CD4-positive, alpha-beta T cell (primary cell): ENCODE data around the gene ARHGAP26. TPM values are rescaled to one million over a fixed set of nuclear protein-coding genes. Genes with fewer than 3 reads are reported as not detected.

Experiments
- ATAC-seq: fragments of 200-7000 bp; cut with Tn5 transposase; one replicate; pipeline ENCODE4 v1.10.0; 2022; ENCODE audit warnings: mild to moderate bottlenecking; ENCODE audit not compliant: poor library complexity
- CTCF ChIA-PET: fragments of 350-600 bp; sonication (Branson Sonifier 250); formaldehyde crosslinking; loops from one replicate; lab custom pipeline; 2021; ENCODE audit warnings: antibody characterized with exemption, inconsistent platforms; lab: Charles Lee
- POLR2A ChIA-PET: fragments of 350-600 bp; sonication (Branson Sonifier 250); formaldehyde crosslinking; loops from one replicate; lab custom pipeline; 2021; ENCODE audit warnings: antibody characterized with exemption, inconsistent platforms; lab: Charles Lee
- DNase-seq, 14 experiments: peaks; one replicate each; pipeline ENCODE4 v3.0.0-alpha.2; 2013 to 2020; ENCODE audit warnings: mixed read lengths in 2 of 14
- H3K27ac ChIP-seq, 2 donors: one replicate each; pipeline versions ENCODE4 v1.5.1 to v1.7.0; 2013; ENCODE audit warnings: low read length in 2 of 2, low read depth in 1 of 2, mild to moderate bottlenecking in 1 of 2
- H3K27me3 ChIP-seq, 2 experiments: 1 replicate in 1 of 2; 2 replicates in 1 of 2; pipeline versions ENCODE4 v1.6.1 to v1.7.0; 2013; ENCODE audit warnings: low read length in 2 of 2, control low read depth in 1 of 2, mild to moderate bottlenecking in 1 of 2, moderate library complexity in 1 of 2; ENCODE audit not compliant: insufficient read depth in 2 of 2, control insufficient read depth in 1 of 2
- H3K36me3 ChIP-seq: one replicate; pipeline ENCODE4 v1.6.1; 2013; ENCODE audit warnings: low read length, control low read depth; ENCODE audit not compliant: insufficient read depth
- H3K4me1 ChIP-seq: one replicate; pipeline ENCODE4 v1.6.1; 2013; ENCODE audit warnings: low read length, control low read depth; ENCODE audit not compliant: insufficient read depth
- H3K4me3 ChIP-seq: one replicate; pipeline ENCODE4 v1.5.1; 2013; ENCODE audit warnings: mild to moderate bottlenecking, low read length, moderate library complexity
- H3K9me3 ChIP-seq, 2 experiments: 1 replicate in 1 of 2; 2 replicates in 1 of 2; pipeline versions ENCODE4 v1.6.1 to v1.7.0; 2013; ENCODE audit warnings: low read length in 2 of 2, mild to moderate bottlenecking in 2 of 2, control low read depth in 1 of 2, moderate library complexity in 1 of 2; ENCODE audit not compliant: control insufficient read depth in 1 of 2, insufficient read depth in 1 of 2
- H3K27ac Mint-ChIP-seq: one replicate; pipeline ENCODE4 v1.8.0; 2020; ENCODE audit warnings: mixed read lengths
- H3K27me3 Mint-ChIP-seq: one replicate; pipeline ENCODE4 v1.8.0; 2021; ENCODE audit warnings: mixed read lengths
- H3K36me3 Mint-ChIP-seq: one replicate; pipeline ENCODE4 v1.8.0; 2021; ENCODE audit warnings: low read depth, mixed read lengths
- H3K4me1 Mint-ChIP-seq: one replicate; pipeline ENCODE4 v1.8.0; 2021; ENCODE audit warnings: low read depth, mixed read lengths
- H3K4me3 Mint-ChIP-seq: one replicate; pipeline ENCODE4 v1.8.0; 2020; ENCODE audit warnings: mild to moderate bottlenecking, mixed read lengths
- H3K9me3 Mint-ChIP-seq: one replicate; pipeline ENCODE4 v1.8.0; 2020; ENCODE audit warnings: mixed read lengths
- CTCF ChIP-seq: fragments of 200-600 bp; IDR thresholded peaks from one replicate; pipeline ENCODE4 v1.8.0; 2022; ENCODE audit warnings: antibody characterized with exemption, mild to moderate bottlenecking
- intact Hi-C, 2 experiments: fragments of 100-400 bp; cut with DNase I in 1 of 2; cut with micrococcal nuclease in 1 of 2; formaldehyde crosslinking; loops; one replicate each; pipeline versions ENCODE4 v1.15.1 to v1.9.0; 2023 to 2025; cut with DNase I, micrococcal nuclease
- total RNA-seq, 174 experiments: library from RNA in 2 of 174; stranded (reverse) in 2 of 174; gene quantifications; one replicate each; pipeline ENCODE4 v1.2.3 and lab custom pipeline; 2021 to 2026

Gene ARHGAP26
- total RNA-seq, 2 experiments from 2014 or later: 24.9 to 27.3 TPM

- H3K4me1 Mint-ChIP-seq: no peaks in the 10 kb centered on the region
- ATAC-seq (no peak), DNase-seq (no peak)
- Histone ChIP-seq H3K9me3 (no peaks in the 10 kb centered on the region), H3K4me3 (no peak overlapping the region), H3K27me3 (no peaks in the 10 kb centered on the region), H3K27ac (no peak overlapping the region), H3K36me3 (no peaks in the 10 kb centered on the region), H3K4me1 (no peaks in the 10 kb centered on the region)
- ChIA-PET POLR2A (no interaction called here), CTCF (no interaction called here)
- no peak overlapping the region for H3K27ac Mint-ChIP-seq
- TF ChIP-seq CTCF: no peak
- intact Hi-C loops: no loop called here
- no peaks in the 10 kb centered on the region for H3K9me3 Mint-ChIP-seq
- peaks cover 26% of the 10 kb centered on the region for H3K36me3 Mint-ChIP-seq
- H3K27me3 Mint-ChIP-seq: no peaks in the 10 kb centered on the region
- no peak overlapping the region for H3K4me3 Mint-ChIP-seq
Observed at GRCh38 chr5:143154510-143155370, 384.6 kb downstream of the ARHGAP26 start.

GRCh38 chr5:143155455-143155854 is 385.3 kb downstream of the ARHGAP26 start:
- Histone ChIP-seq H3K9me3 (no peaks in the 10 kb centered on the region), H3K27ac (no peak overlapping the region), H3K27me3 (no peaks in the 10 kb centered on the region), H3K4me1 (no peaks in the 10 kb centered on the region), H3K36me3 (no peaks in the 10 kb centered on the region), H3K4me3 (no peak overlapping the region)
- Mint-ChIP-seq H3K4me3 (no peak overlapping the region), H3K4me1 (no peaks in the 10 kb centered on the region), H3K27me3 (no peaks in the 10 kb centered on the region), H3K27ac (no peak overlapping the region), H3K9me3 (no peaks in the 10 kb centered on the region), H3K36me3 (peaks cover 20% of the 10 kb centered on the region)
- intact Hi-C loops: no loop called here
- no peak for TF ChIP-seq CTCF
- ATAC-seq: no peak
- DNase-seq: no peak
- ChIA-PET POLR2A (no interaction called here), CTCF (no interaction called here)

- Histone ChIP-seq H3K4me3 (no peak overlapping the region), H3K9me3 (no peaks in the 10 kb centered on the region), H3K27ac (no peak overlapping the region), H3K4me1 (no peaks in the 10 kb centered on the region), H3K36me3 (no peaks in the 10 kb centered on the region), H3K27me3 (no peaks in the 10 kb centered on the region)
- no peak for DNase-seq
- H3K27me3 Mint-ChIP-seq: no peaks in the 10 kb centered on the region
- ATAC-seq: no peak
- no peak overlapping the region for H3K4me3 Mint-ChIP-seq
- intact Hi-C loops: no loop called here
- no peaks in the 10 kb centered on the region for H3K4me1 Mint-ChIP-seq
- ChIA-PET CTCF (no interaction called here), POLR2A (no interaction called here)
- peaks cover 14% of the 10 kb centered on the region for H3K36me3 Mint-ChIP-seq
- H3K9me3 Mint-ChIP-seq: no peaks in the 10 kb centered on the region
- no peak for TF ChIP-seq CTCF
- H3K27ac Mint-ChIP-seq: no peak overlapping the region
Observed at GRCh38 chr5:143156086-143156485, 385.9 kb downstream of the ARHGAP26 start.
